HG03196 (cell line): ENCODE measurements around the gene RMRP.
"Not testable (repeated sequence)": the region's sequence is repeated elsewhere in the genome, so short reads cannot be mapped to it uniquely, and the experiment has no call there.

ENCODE experiments used
- ATAC-seq: cut with Tn5 transposase; IDR thresholded peaks from one replicate; pipeline ENCODE4 v1.9.1; 2021; ENCODE audit not compliant: unreplicated experiment

Gene RMRP

DNA sequence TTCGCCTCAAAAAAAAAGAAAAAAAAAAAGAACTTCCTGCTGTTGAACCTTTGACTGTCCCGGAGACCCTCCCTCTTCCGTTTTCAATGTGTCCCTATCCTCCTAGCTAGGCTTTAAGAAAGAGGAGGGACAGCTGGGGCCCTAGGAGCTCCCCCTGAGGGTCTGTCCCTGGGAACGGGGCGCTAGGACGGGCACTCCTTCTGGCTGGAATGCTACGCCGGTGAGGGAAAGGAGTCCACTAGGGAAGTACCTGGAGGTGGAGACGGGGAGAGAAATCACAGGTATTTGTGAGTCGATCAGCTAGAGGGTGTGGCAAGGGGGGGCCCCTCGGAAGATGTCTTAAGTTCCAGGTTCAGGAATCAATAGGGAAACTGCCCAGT lies 11.7 kb downstream of the RMRP start:
- ATAC-seq = peak; percentile 1

DNA sequence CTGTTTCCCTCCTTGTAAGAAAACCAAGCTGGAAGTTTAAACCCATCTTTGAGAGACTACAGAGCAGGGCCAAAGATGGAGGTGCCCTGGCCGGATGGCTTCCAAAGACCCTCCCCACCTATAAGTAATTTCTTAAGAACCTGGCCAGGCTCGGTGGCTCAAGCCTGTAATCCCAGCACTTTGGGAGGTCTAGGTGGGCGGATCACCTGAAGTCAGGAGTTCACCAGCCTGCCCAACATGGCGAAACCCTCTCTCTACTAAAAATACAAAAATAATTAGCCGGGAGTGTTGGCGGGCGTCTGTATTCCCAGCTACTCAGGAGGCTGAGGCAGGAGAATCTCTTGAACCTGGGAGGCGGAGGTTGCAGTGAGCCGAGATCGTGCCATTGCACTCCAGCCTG lies 12.1 kb downstream of the RMRP start:
- not testable (repeated sequence) for ATAC-seq

DNA sequence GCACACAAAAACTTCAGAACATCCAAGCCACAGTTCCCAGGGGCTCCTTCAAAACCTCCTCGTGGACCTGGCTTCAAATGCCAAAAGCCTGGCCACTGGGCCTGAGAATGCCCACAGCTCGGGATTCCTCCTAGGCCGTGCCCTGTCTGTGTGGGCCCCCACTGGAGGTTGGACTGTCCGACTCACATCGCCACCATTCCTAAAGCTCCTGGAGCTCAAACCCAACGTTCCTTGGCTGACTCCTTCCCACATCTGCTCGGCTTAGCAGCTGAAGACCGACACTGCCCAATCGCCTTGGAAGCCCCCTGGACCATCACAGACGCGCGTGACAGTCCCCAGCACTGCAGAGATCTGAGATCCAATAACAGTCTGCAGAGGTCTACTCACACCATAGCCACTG lies 14.8 kb downstream of the RMRP start:
- no peak for ATAC-seq

DNA sequence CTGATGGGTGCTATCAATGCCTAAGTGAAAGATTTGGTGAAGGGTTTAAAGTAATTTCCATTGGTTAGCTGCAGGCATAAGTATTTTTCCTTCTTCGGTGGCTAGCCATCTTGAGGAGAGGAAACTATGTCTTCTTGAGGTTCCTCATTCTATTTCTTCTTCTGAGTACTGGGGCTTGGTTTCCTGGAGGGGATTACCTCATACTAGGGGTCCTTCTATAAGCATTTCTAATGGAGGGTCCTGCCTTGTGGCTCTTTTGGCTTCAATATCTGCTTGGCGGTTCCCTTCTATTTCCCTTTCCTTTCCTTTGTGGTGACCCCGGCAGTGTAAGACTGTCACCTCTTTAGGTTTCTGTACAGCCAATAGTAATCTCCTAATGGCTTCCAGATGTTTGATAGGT lies 16.3 kb downstream of the RMRP start:
- not testable (repeated sequence) for ATAC-seq

DNA sequence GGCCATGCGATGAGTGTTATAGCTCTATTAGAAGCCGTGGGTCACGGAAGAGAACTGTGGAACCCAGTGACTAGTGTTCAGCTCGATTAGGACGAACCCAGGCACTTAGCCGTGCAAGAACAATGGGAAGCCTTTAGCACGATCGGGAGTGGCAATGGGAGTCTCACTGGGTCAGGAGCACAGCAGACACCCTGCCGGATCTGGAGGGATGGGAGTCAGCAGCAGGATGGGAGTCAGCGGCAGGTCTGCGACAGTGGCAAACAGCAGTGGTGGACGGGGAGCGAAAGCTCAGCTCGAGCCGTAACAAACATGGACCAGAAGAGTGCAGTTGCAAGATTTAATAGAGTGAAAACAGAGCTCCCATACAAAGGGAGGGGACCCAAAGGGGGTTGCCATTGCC lies 17.4 kb downstream of the RMRP start:
- ATAC-seq = not testable (repeated sequence)

DNA sequence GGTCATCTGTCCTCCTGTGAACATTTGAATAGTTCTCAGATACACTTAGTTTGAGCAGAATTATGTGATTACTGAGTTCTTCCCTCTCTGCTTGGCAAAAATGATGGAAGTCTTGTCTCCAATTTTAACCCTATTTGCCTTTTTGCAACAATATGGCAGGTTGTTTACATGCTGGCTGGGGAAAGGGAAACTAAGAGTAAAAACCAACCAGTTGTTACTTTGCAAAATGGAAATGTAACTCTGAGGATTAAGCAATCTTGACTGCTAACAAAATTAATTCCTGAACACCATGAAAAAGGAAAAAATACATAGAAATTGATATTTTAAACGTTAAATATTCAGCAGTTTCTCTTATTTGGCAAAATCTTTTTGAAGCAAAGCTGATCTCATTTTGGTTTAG lies 18.2 kb downstream of the RMRP start:
- ATAC-seq = no peak

DNA sequence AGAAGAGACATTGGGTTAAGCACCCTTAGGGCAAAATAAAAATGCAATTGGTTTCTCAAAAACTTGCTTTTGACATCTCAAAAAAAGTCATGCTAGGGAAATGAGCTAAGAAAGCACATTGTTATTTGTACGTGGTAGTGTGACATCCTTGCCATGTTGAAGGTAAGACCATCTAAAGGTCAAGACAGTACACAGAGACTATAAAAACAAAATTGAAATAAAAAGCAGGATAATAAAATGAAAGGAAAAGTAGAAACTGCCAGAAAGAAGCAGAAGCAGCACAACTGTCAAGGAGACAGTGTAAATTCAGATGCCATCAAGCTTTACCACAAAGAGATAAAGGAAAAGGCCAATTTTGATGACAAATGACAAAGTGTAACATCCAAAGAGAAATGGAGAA lies 18.6 kb downstream of the RMRP start:
- not testable (repeated sequence) for ATAC-seq

DNA sequence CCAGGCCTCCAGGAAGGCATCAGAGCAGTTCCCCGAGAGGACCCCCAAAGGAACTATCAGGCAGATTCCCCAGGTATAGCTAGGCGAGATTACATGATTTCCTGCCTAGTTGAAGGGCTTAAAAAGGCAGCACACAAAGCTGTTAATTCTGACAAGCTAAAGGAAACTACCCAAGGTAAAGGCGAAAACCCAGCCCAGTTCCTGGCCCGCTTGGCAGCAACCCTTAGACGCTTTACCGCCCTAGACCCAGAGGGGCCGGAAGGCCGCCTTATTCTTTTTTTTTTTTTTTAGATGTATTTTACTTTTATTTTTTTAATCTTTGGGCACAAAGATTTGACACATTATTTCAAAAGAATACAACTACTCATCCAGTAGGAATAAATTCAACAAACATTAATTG lies 19.1 kb downstream of the RMRP start:
- not testable (repeated sequence) for ATAC-seq

DNA sequence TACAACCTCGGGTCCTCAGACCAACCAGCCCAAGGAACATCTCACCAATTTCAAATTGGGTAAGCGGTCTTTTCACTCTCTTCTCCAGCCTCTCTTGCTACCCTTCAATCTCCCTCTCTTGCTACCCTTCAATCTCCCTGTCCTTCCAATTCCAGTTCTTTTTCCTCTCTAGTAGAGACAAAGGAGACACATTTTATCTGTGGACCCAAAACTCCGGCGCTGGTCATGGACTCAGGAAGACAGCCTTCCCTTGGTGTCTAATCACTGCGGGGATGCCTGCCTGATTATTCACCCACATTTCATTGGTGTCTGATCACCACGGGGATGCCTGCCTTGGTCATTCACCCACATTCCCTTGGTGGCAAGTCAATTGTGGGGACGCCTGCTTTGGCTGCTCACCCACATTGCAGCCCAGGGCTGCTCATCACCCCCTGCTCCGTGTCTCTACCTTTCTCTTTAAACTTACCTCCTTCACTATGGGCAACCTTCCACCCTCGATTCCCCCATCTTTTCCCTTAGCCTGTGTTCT lies 20.3 kb downstream of the RMRP start:
- not testable (repeated sequence) for ATAC-seq

DNA sequence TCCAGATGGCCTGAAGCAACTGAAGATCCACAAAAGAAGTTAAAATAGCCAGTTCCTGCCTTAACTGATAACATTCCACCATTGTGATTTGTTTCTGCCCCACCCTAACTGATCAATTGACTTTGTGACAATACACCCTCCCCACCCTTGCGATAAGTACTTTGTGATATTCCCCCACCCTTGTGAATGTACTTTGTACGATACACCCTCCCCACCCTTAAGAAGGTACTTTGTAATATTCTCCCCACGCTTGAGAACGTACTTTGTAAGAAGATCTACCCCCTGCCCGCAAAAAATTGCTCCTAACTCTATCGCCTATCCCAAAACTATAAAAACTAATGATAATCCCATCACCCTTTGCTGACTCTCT lies 21.0 kb downstream of the RMRP start:
- ATAC-seq = not testable (repeated sequence)

DNA sequence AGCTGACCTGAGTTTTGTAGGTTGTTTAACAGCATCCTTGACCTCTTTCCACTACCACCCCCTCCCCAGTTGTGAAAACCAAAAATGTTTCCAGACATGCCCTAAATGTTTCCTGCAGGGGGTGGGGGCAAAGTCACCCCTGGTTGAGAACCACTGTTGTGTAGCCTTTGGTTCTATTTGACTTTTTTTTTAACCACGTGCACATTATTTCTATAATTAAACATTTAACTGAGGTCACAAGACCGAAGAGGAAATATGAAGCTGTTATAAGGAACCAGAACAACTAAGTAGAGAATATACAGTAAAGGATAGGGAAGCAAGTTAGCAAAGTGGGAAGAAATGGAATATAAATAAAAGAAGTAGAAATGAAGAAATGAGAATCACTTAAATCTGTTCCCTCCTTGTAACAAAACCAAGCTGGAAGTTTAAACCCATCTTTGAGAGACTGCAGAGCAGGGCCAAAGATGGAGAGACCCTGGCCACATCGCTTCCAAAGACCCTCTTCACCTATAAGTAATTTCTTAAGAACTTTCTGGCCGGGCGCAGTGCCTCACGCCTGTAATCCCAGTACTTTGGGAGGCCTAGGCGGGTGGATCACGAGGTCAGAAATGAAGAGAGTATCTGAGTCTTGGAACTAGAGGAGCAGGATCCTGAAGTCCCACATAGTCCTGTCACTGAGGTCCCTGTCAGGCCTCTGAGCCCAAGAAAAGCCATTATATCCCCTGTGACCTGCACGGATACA lies 21.5 kb downstream of the RMRP start:
- ATAC-seq = no peak

DNA sequence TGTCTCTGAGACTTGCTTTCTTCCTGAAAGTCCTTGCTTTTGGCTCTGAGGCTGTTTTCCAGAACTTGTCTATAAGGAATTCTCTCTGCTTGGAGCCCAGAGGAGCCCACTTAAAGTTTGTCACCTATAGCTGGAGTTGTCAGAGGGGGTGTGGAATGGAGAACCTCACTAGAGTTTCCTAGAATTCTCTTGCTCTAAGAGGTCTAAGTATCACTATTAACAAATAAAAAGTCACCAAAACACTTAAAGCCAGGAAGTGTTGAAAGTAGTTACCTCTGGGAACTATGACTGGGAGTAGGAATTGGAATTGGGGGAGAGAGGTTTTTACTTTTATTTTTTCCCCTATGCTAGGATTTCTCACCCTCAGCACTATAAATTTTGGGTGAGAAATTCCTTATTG lies 22.1 kb downstream of the RMRP start:
- no peak for ATAC-seq

DNA sequence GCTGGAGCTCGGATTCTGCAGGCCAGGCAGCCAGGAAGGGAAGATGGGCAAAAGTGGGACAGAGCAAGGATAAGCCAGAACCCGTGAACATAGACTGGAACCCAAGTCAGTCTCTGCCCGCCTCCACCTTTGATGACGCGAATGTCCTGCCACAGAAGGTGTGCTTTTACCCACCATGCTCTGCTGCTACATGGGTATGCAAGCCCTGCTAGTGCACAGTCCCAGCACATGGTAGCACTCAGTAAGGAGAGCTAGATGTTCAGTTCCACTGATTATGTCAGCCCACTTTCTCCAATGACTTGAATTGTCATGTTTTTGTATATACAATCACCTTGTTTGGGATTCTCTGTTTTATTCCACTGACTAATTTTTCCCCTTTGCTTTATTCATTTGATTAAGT lies 28.2 kb downstream of the RMRP start:
- no peak for ATAC-seq

DNA sequence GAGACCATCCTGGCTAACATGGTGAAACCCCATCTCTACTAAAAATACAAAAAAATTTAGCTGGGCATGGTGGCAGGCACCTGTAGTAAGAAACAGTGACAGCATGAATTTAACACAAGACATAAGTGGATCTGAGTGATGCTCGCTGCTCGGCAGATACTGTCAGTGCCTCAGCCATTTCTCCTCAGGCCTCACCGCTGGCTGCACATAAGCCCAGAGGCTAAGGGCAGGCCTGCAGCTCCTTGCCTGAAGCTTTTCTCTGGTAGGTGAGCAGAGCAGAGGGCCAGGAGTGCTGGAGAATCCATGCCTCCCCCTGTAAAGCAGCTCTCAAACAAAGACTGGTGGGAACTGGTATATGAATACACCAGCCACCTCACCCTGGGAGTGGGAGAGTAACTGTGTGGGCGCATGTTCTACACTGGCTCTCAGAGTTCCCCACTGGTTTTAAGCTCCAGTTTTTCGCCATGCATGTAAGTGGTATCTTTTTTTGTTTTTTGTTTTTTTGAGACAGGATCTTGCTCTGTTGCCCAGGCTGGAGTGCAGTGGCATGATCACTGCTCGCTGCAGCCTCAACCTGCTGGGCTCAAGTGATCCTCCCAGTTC lies 29.3 kb downstream of the RMRP start:
- ATAC-seq = no peak

DNA sequence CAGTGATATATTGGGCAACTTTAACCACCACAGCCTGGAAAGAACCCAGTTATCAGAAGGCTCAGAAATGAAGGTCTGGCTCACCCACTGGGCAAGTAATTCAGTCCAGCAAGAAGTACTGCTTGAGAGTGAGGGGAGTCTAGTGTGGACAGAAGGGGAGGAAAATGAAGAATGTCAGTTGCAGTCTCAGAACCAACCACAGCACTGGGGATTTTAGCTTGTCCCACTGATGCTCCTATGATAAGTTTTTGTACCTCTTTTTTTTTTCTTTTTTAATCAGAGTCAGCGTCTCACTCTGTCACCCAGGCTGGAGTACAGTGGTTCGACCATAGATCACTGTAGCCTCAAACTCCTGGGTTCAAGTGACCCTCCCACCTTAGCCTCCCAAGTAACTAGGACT lies 30.2 kb downstream of the RMRP start:
- no peak for ATAC-seq

DNA sequence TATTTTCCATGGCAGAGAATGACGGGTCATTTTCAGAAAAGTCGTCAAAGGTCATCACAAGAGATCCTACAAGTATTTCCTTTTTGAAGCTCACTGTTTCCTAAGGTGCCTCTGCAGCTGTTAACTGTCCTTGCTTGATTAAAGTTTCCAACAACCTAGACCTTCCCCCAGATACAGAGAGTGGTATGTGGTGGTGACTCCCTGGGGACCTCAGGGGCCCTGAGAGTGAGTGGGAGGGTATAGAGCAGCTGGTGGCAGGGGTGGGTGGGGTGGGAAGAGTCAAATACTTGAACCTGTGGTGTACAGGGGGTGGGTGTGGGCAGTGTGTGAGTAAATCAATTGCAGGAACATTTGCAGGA lies 38.0 kb downstream of the RMRP start:
- ATAC-seq = peak; percentile 35

DNA sequence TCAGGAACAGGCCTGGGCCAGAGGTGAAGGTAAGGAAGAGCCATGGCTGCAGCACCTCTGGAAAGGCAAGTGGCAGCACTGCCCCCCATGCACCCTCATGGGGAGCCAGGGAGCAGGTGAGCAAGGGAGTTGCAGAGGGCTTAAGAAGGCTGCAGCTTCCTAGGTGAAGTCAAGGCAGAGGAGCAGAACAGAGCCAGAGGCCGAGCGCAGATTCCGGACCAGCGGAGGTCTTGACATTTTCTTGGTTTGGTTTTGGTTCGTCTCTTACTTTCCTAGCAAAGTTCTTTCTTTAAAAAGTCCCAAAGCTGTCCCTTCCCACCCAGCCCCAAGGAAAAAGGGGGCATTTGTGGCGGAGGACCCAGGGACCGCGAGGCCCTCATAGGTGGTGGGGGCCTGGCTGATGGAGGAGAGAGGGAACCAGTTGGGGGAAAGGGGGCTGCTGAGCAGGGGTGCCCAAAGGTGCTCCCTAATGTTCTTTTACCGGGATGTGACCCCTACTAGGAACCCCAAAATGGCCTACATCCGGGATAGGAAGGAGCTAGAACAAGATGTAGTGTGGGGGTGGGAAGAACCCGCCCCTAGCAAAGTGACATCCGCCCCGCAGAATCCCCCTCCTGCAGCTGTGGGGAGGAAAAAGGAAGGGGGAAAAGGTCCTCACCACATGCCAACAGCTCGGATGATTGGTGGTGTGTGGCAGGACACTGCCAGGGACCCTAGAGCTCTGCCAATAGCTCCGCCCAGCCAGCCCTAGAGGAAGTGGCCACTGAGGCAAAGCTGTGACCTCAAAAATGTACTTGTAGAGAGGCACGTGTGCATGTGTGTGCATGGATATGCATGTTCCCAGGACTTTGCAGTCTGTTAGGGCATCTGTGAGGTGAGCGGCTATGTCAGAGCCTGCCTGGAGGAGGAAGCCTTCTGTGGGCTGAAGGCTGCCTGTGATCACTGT lies 38.7 kb downstream of the RMRP start:
- peak; percentile 50 for ATAC-seq

DNA sequence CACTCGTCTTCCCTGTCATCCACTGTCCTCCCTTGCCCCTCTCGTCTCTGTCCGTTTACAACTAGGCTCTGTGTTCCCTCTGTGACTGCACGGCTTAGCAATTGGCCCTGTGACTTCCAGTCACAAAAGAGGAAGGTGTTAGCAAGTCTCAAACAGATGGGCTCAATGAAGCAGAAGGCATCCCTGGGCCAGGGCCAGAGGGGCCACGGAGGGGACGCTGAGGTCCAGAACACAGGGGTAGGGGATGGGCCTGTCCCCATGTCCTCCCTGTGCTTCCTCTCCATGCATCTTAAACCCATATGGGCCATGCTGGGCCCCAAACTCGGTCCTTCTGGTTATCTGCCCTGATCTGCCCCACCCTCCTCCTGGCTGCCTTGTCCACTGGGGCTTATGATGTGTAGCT lies 39.5 kb downstream of the RMRP start, which contains the start of gene CD72:
Gene CD72, minus strand, starts transcription at position 89 of the 403 bp plus-strand sequence. CDS start 110 bp downstream, outside the sequence.
- ATAC-seq = no peak

DNA sequence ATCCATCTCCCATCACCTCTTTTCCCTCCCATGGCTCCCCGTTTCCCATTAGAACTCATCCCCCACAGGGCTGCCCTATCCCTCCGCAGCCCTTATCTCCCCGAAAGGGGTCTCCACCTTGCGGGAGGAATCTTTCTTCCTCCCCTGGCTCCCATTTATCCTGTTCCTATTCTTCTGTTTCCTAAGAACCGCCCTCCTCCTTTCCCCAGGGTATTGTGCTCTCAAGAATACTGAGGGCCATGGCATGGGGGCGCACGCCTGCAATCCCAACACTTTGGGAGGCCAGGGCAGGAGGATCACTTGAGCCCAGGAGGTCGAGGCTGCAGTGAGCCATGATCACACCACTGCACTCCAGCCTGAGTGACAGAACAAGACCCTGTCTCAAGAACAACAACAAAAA lies 40.3 kb downstream of the RMRP start:
- no peak for ATAC-seq

DNA sequence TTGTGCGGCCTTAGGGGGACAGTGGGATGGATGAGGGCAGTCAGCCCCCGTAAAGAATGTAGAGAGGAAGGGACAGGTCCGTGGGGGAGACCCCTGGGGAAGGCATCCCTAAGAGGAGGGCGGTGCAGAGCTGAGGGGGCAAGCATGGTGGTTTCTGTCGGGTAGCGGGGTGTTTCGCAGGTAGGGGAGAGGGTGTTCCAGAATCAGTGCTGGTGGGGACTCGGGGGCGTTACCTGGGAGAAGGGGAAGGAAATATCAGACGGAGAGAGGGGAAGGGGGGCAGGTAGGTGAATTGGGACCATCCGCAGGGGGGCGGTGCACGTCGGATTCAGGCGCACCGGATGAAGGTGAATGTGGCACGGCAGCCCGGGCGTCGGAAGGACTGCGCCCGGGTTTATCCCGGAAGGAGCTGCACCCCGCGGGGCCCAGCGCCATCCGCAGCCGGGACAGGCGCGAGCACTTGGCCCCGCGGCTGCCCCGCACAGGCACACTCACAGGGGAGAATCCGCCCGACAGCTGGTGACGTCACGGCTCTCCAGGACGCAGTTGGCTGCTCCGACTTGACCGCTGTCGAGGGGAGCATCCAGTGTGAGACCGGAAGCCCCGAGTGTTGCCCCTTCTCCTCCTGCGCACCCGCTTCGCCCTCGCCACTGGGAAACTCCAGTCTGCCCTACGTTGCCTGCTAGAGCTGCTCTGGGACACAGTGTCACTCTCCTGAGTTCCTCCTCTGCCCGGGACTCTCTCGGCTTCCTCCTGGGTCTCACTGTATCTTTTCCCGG lies 40.9 kb downstream of the RMRP start:
- peak; percentile 29 for ATAC-seq
